Lower leg skin (tissue), 4 donors: ENCODE data around the gene DMD. TPM values are rescaled to one million over a fixed set of nuclear protein-coding genes. Genes with fewer than 3 reads are reported as not detected.

Source experiments
- DNase-seq, 2 donors: peaks; one replicate each; pipeline ENCODE4 v3.0.0-alpha.2; 2019; ENCODE audit warnings: low spot score in 2 of 2
- H3K4me3 ChIP-seq: fragments of 200-600 bp; sonication (generic); 2 replicates; pipeline ENCODE4 v1.5.1; 2017; ENCODE audit warnings: mild to moderate bottlenecking, low read depth; ENCODE audit not compliant: poor library complexity, severe bottlenecking
- POLR2A ChIP-seq, 2 donors: fragments of 450-650 bp; IDR thresholded peaks; one replicate each; pipeline ENCODE4 v1.6.1; 2016 to 2017; ENCODE audit warnings: antibody characterized with exemption in 2 of 2, mild to moderate bottlenecking in 1 of 2, moderate library complexity in 1 of 2
- WGBS, 2 donors: methylation state at CpG; one replicate each; pipeline ENCODE4 v1.1.5; 2018; 5-methylcytosine and 5-hydroxymethylcytosine counted together
- intact Hi-C: fragments of 100-400 bp; cut with DNase I; formaldehyde crosslinking; loops from one replicate; pipeline ENCODE4 v1.15.0; 2023; ENCODE audit warnings: low total_unique reads
- total RNA-seq, 4 donors: library from RNA; depleted of rRNA; stranded (reverse); fragments of >200 nt; gene quantifications; one replicate each; pipeline ENCODE4 v1.1.0, GENCODE V29; 2016
- TF ChIP-seq, protein P1 (sequence below), 3 donors: fragments of 450-650 bp; IDR thresholded peaks; one replicate each; pipeline ENCODE4 v1.5.1; 2016; ENCODE audit warnings: antibody characterized with exemption in 3 of 3, mild to moderate bottlenecking in 3 of 3, moderate library complexity in 2 of 3

The DMD gene
- total RNA-seq, 4 donors from 2014 or later = 23.0 to 27.5 (median 26.7) TPM

DNA sequence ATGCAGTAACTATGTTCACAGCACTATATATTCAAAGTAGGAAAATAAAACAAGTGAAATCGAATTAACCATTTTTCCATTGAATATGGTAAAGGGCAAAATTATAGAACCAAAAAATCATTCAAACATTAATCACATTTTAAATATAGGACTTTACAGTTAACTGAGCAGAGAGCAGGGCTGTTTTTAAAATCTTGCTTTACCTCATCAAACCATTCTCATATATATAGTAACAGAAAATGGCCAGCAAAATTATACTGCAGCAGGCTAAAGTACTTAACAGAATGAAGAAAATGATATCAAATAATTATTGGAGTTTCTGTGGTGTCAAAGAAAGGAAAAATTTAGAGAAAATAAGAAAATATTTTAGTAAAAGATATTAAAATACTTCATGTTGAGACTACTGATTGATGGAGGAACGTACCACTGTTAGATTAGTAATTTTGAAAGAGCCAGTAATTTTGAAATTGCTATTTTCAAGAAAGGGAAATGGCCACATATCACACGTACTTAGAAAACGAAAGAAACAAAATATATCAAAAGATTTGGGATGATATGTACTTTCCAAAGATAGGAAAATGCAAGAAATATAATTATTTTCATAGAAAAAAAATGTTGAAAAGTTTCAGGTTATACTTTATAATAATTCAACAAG lies 813.7 kb downstream of the DMD start:
- 62 to 78% methylated on average over 4 of the region's 4 CpGs for WGBS, 2 donors
- intact Hi-C loops = no loop called here

DNA sequence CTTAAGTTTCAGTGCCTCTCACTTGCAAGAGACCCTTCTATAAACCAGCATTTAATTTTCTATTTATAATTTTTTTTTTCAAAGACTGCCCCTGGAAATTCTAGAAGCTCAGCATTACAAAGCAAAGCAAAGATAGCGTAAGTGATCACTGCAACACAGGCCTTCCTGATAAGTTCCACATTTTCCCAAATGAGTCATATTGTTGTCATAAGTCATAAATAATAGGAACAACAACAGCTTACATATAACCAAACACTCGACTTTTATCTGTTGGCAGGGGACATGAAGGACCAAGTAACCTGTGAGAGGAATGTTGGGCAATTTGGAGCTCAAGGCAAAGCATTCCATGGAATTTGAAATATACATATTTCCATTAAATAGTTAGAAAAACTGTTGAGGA lies 815.5 kb downstream of the DMD start:
- intact Hi-C loops = no loop called here
- no peak for TF ChIP-seq POLR2A (IDR thresholded peaks at IDR 0.05)
- TF ChIP-seq, protein P1, sequence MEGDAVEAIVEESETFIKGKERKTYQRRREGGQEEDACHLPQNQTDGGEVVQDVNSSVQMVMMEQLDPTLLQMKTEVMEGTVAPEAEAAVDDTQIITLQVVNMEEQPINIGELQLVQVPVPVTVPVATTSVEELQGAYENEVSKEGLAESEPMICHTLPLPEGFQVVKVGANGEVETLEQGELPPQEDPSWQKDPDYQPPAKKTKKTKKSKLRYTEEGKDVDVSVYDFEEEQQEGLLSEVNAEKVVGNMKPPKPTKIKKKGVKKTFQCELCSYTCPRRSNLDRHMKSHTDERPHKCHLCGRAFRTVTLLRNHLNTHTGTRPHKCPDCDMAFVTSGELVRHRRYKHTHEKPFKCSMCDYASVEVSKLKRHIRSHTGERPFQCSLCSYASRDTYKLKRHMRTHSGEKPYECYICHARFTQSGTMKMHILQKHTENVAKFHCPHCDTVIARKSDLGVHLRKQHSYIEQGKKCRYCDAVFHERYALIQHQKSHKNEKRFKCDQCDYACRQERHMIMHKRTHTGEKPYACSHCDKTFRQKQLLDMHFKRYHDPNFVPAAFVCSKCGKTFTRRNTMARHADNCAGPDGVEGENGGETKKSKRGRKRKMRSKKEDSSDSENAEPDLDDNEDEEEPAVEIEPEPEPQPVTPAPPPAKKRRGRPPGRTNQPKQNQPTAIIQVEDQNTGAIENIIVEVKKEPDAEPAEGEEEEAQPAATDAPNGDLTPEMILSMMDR (IDR thresholded peaks at IDR 0.05) = no peak
- no peak overlapping the region for H3K4me3 ChIP-seq
- WGBS, 2 donors = 42 to 49% methylated on average over 2 of the region's 2 CpGs
- DNase-seq = no peak

More for the DNA sequence above, 813.7 kb downstream of the DMD start:
- H3K4me3 ChIP-seq = no peak overlapping the region
- no peak for TF ChIP-seq POLR2A (IDR thresholded peaks at IDR 0.05)
- TF ChIP-seq, protein P1 (IDR thresholded peaks at IDR 0.05) = no peak
- no peak for DNase-seq

DNA sequence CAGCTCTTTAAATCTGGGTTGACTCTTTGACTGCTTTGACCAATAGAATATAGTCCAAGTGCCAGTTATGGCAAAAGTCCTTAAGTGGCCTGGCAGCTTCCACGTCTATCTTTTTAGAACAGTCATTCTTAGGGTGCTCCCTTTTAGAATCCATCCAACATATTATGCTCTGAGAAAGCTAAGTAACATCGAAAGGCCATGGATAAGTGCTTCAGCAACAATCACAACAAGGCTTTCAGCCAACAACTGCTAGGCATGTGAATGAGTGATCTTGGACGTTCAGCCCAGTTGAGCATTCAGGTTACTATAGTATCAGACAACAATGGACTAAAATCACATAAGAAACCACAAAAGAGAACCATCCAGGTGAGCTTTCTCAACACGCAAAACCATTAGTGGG lies 818.7 kb downstream of the DMD start:
- no peak for TF ChIP-seq POLR2A (IDR thresholded peaks at IDR 0.05)
- TF ChIP-seq, protein P1 (IDR thresholded peaks at IDR 0.05) = no peak
- no peak overlapping the region for H3K4me3 ChIP-seq
- no peak for DNase-seq
- WGBS, 2 donors = 80 to 86% methylated on average over 4 of the region's 4 CpGs
- intact Hi-C loops = no loop called here

DNA sequence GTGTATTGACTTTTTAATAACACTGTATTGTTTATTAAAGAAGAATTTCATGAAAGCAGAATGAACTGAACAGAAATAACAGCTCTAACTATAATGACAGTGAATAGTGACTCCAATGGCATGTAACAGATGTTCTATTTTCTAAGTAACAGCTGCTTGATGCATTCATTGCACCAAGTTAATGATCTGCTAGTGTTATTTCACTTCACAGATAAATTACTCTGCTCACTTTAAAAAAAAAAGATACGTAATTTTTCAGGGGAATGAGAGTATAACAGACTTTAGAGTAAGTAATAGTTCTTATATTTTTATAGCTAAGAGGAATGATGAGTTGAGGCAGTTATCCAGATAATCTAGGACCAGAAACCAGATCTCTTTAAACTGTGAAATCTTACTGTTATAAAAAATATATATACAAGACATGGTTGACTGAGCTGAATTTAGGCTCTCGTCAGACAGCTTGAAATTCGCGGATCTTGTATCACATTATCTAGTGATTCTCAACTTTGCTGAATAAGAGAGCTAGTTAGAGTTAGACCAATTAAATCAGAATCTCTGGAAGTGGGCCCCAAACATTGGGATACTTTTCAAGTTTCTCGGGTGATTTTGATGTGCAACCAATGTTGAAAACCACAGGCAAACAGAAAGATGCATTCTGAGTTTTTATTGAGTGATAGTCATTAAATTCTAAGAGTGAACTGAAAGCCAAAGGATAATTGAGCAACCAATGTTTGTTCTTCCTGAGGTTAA lies 840.7 kb downstream of the DMD start:
- WGBS, 2 donors = 66 to 75% methylated on average over 5 of the region's 5 CpGs
- intact Hi-C loops = no loop called here
- no peak for DNase-seq
- H3K4me3 ChIP-seq = no peak overlapping the region
- no peak for TF ChIP-seq POLR2A (IDR thresholded peaks at IDR 0.05)
- TF ChIP-seq, protein P1 (IDR thresholded peaks at IDR 0.05) = no peak

DNA sequence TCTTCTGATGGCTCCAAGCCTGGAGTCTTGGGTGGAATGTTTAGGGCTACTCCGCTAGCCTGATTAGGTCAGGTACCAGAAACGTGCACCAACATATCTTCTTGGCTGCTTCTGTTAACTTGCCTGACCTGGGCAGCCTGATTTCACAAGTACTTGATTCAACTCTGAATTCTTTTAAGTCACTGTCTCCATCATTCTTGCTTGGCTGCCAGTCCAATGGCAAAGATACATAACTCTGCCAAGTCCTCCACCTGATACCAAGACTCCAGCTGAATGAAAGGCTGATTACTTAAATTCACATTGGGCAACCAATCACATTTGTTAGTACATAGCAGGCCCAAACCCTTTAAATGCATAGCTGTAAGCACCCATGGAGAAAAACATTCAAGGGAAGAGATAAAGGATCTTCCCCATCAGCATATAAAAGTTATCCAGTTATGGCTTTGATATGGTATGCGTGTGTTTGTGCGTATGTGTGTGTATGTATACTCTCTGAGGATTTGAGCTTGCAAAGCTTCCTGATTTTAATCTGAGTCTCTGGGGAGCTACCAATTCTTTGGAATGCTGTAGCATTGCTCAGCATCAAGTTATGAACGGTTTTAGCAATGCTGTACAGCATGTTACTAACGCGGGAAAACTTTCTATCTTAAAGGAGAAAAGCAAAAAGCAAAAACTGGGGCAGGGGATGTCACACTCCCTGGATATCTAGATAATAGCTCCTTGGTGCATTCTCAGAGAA lies 917.2 kb downstream of the DMD start:
- WGBS, 2 donors = 46 to 56% methylated on average over 7 of the region's 7 CpGs
- no peak for DNase-seq
- intact Hi-C loops = no loop called here
- TF ChIP-seq, protein P1 (IDR thresholded peaks at IDR 0.05) = no peak
- no peak for TF ChIP-seq POLR2A (IDR thresholded peaks at IDR 0.05)
- no peak overlapping the region for H3K4me3 ChIP-seq
